SU-DHL-6 (cell line): ENCODE measurements around the gene ABCA4.

Source experiments
- CTCF ChIP-seq: fragments of 200-600 bp; sonication (generic); IDR thresholded peaks from one replicate; pipeline ENCODE4 v1.5.1; 2017; ENCODE audit warnings: antibody characterized with exemption, mild to moderate bottlenecking, low read length, moderate library complexity; ENCODE audit not compliant: insufficient read depth, poor library complexity, severe bottlenecking
- EZH2phosphoT487 ChIP-seq: fragments of 200-600 bp; sonication (generic), shearing (Covaris generic); conservative IDR thresholded peaks from 2 replicates; pipeline ENCODE4 v1.6.1; 2018; ENCODE audit warnings: mild to moderate bottlenecking, antibody characterized with exemption, low read length, moderate library complexity, mixed read lengths

GRCh38 chr1:94084085-94084484, 36.9 kb downstream of the ABCA4 start:
- TF ChIP-seq CTCF = no peak
- TF ChIP-seq EZH2phosphoT487 = no peak
